COLO829 (cell line): ENCODE data around the gene ZNF322.

Experiments
- DNase-seq: peaks from one replicate; pipeline ENCODE4 v3.0.0; 2012; ENCODE audit warnings: low spot score

ZNF322 gene

GRCh38 chr6:26588965-26589364 lies 70.6 kb downstream of the ZNF322 start:
- DNase-seq = no peak
